ENCODE results near the gene IGF1R. TPM values are rescaled to one million over a fixed set of nuclear protein-coding genes. Genes with fewer than 3 reads are reported as not detected.

The IGF1R gene
- total and polyA plus RNA-seq, 2 donors (not counting 3 experiments of a cell fraction or from before 2014, with no cell fraction given) = 16.1 to 59.1 TPM

GRCh38 chr15:98751767-98752166 lies 103.4 kb downstream of the IGF1R start:
- POLR2A ChIA-PET = no interaction called here
- FAIRE-seq (no peak), DNase-seq (ENCODE audit: low read depth, low spot score) (no peak)
- H2AFZ ChIP-seq (ENCODE audit: low read depth, low read length) = no peak overlapping the region
- H3K4me1 ChIP-seq (ENCODE audit: control insufficient read depth, extremely low read depth, insufficient read depth, low read length) = peaks cover 12% of the 10 kb centered on the region
- no peaks in the 10 kb centered on the region for H4K20me1 ChIP-seq (replicated peaks; ENCODE audit: control insufficient read depth, extremely low read depth, insufficient read depth, low read length)
- H3K36me3 ChIP-seq (ENCODE audit: control insufficient read depth in 2 of 2, extremely low read depth in 1 of 2, insufficient read depth in 2 of 2, low read length in 2 of 2) = no peaks in the 10 kb centered on the region
- no peaks in the 10 kb centered on the region for H3K27me3 ChIP-seq (ENCODE audit: control insufficient read depth in 2 of 2, insufficient read depth in 2 of 2, low read length in 2 of 2)
- TF ChIP-seq POLR2A (IDR thresholded peaks at IDR 0.05; ENCODE audit: low read depth, low read length) (no peak), POLR2AphosphoS5 (IDR thresholded peaks at IDR 0.05; ENCODE audit: insufficient read depth, low read depth, low read length) (no peak), GATA2 (IDR thresholded peaks at IDR 0.05; ENCODE audit: insufficient read depth, insufficient read length, low read depth, low read length) (no peak)
- H3K9me3 ChIP-seq (replicated peaks; ENCODE audit: control insufficient read depth, insufficient read depth, low read length) = no peaks in the 10 kb centered on the region
- H3K79me2 ChIP-seq (ENCODE audit: control insufficient read depth, insufficient read depth, low read length) = peaks cover 11% of the 10 kb centered on the region
- H3K4me3 ChIP-seq (replicated peaks in 1 of 3; ENCODE audit: insufficient read depth in 1 of 3, low read depth in 1 of 3, low read length in 3 of 3) = no peak overlapping the region
- no peak overlapping the region for H3K9ac ChIP-seq (replicated peaks; ENCODE audit: extremely low read depth, insufficient read depth, low read length)
- H3K27ac ChIP-seq (ENCODE audit: insufficient read depth, low read depth, low read length) = no peak overlapping the region
- dilution Hi-C loops (cut with MboI; ENCODE audit: extremely low pct_ligation_motif_present, low sequenced_read_pairs) = no loop called here
- no TSS peak for BruUV-seq (replicated peaks)
- H3K4me2 ChIP-seq (ENCODE audit: insufficient read depth, low read length) = no peak overlapping the region
- no peaks in the 10 kb centered on the region for H3K9me1 ChIP-seq (replicated peaks; ENCODE audit: control insufficient read depth, extremely low read depth, insufficient read depth, low read length)
- intact Hi-C loops (cut with micrococcal nuclease) = no loop called here
- CTCF ChIA-PET = interaction anchor here (0.9 to 2.6 kb wide), 3 partner anchors 9 to 99 kb away, joined by 3 to 10 read pairs (median 4); no protein-coding TSS in a partner anchor

- Histone ChIP-seq H3K27ac (ENCODE audit: insufficient read depth, low read depth, low read length) (peak overlapping the region; percentile 30), H3K4me3 (replicated peaks in 1 of 3; ENCODE audit: insufficient read depth in 1 of 3, low read depth in 1 of 3, low read length in 3 of 3) (peak overlapping the region; percentile 25 to 60 (median 34)), H3K36me3 (ENCODE audit: control insufficient read depth in 2 of 2, extremely low read depth in 1 of 2, insufficient read depth in 2 of 2, low read length in 2 of 2) (no peaks in the 10 kb centered on the region), H2AFZ (ENCODE audit: low read depth, low read length) (peak overlapping the region; percentile 16), H4K20me1 (replicated peaks; ENCODE audit: control insufficient read depth, extremely low read depth, insufficient read depth, low read length) (peaks cover 4% of the 10 kb centered on the region), H3K9me1 (replicated peaks; ENCODE audit: control insufficient read depth, extremely low read depth, insufficient read depth, low read length) (no peaks in the 10 kb centered on the region), H3K9me3 (replicated peaks; ENCODE audit: control insufficient read depth, insufficient read depth, low read length) (no peaks in the 10 kb centered on the region), H3K4me1 (ENCODE audit: control insufficient read depth, extremely low read depth, insufficient read depth, low read length) (peaks cover 12% of the 10 kb centered on the region), H3K4me2 (ENCODE audit: insufficient read depth, low read length) (peak overlapping the region; percentile 86), H3K27me3 (ENCODE audit: control insufficient read depth in 2 of 2, insufficient read depth in 2 of 2, low read length in 2 of 2) (no peaks in the 10 kb centered on the region), H3K79me2 (ENCODE audit: control insufficient read depth, insufficient read depth, low read length) (peaks cover 19% of the 10 kb centered on the region), H3K9ac (replicated peaks; ENCODE audit: extremely low read depth, insufficient read depth, low read length) (peak overlapping the region; percentile 54)
- intact Hi-C loops (cut with micrococcal nuclease) (no loop called here), dilution Hi-C loops (cut with MboI; ENCODE audit: extremely low pct_ligation_motif_present, low sequenced_read_pairs) (no loop called here)
- ChIA-PET CTCF (interaction anchor here (0.9 to 2.1 kb wide), 17 partner anchors 9 to 323 kb away, joined by 3 to 13 read pairs (median 4); no protein-coding TSS in a partner anchor), POLR2A (no interaction called here)
- TF ChIP-seq POLR2A (IDR thresholded peaks at IDR 0.05; ENCODE audit: low read depth, low read length) = no peak
- TF ChIP-seq EZH2 (IDR thresholded peaks at IDR 0.05; ENCODE audit: borderline replicate concordance, low read depth, low read length, severe bottlenecking) = no peak
- no peak for TF ChIP-seq CTCF (IDR thresholded peaks at IDR 0.05; ENCODE audit: extremely low read depth in 1 of 2, insufficient read depth in 1 of 2, low read depth in 1 of 2, low read length in 2 of 2)
- no peak for TF ChIP-seq JUN (IDR thresholded peaks at IDR 0.05; ENCODE audit: borderline replicate concordance, insufficient read depth, insufficient read length, low read depth)
- no peak for TF ChIP-seq POLR2AphosphoS5 (IDR thresholded peaks at IDR 0.05; ENCODE audit: insufficient read depth, low read depth, low read length)
- TF ChIP-seq FOS (IDR thresholded peaks at IDR 0.05; ENCODE audit: borderline replicate concordance, insufficient read depth, low read length) = no peak
- no peak for TF ChIP-seq MYC (IDR thresholded peaks at IDR 0.05; ENCODE audit: low read depth, low read length)
- no peak for TF ChIP-seq MAX (IDR thresholded peaks at IDR 0.05; ENCODE audit: insufficient read depth, insufficient read length)
- DNase-seq (ENCODE audit: low read depth, low spot score) (peak; percentile 73), FAIRE-seq (peak; percentile 75)
- no TSS peak for BruUV-seq (replicated peaks)
Measured at GRCh38 chr15:98753726-98754656, 105.7 kb downstream of the IGF1R start.
